ENCODE results near the gene RAET1G.
"Not testable (repeated sequence)": the region's sequence is repeated elsewhere in the genome, so short reads cannot be mapped to it uniquely, and the experiment has no call there.

The RAET1G gene

DNA sequence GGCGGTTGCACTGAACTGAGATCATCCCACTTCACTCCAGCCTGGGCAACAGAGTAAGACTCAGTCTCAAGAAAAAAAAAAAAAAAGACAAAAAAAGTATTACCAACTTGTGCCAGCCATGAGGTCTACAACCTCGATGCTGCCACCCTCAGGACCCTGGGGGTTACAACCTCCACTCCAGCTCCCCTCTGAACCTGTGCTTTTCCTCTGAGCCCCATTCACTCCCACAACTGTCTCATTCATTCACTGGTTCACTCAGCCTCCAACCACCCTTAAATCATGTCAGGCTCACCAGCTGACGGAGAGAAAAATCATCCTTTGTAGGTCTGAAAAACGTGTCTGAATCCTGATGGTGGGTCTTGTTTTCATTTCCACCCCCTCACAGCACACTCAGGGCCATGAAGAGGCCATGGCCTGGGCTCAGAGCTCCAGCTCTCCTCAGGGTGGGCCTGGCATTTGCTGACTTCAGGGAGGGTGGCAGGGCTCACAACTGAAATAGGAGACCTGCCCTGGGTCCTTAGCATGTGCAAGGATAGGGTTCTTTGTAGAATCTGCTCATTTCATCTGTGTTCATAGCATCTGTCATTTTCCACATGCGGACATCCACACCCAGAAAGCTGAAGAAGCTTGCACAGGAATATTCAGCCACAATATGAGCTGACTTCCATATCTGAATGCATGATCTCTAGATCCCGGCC lies 39.0 kb upstream of the RAET1G start:
- Mint-ChIP-seq H3K36me3 (ENCODE audit: insufficient read depth) (peaks cover 5% of the 10 kb centered on the region), H3K4me3 (no peak overlapping the region), H3K9me3 (no peaks in the 10 kb centered on the region), H3K27me3 (peaks cover 88% of the 10 kb centered on the region), H3K4me1 (peaks cover 34% of the 10 kb centered on the region), H3K27ac (ENCODE audit: low read depth) (no peak overlapping the region)
- ATAC-seq (replicated peaks; ENCODE audit: extremely low read depth, poor library complexity, severe bottlenecking): peak; percentile 22
- no peak for DNase-seq (ENCODE audit: low spot score in 2 of 2)

DNA sequence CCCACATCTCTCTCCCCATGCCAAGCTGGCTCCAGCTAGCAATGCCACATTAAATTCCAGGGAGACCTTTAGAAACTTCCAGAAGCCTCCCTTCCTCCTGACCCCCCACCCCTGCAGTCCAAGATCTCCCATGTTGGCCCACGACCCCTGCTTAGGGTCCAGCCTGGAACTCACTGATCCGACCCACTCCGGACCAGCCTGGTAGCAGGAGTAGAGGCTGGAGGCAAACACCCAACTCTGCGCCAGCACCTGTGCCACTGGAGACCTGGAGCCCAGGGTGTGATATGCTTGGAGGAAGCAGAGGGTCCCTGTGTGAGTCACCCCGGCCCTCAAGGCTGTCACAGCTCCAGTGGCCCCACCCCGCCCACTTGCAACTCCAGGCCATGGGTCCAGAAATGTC lies 37.6 kb upstream of the RAET1G start:
- ATAC-seq (replicated peaks; ENCODE audit: extremely low read depth, poor library complexity, severe bottlenecking): no peak

DNA sequence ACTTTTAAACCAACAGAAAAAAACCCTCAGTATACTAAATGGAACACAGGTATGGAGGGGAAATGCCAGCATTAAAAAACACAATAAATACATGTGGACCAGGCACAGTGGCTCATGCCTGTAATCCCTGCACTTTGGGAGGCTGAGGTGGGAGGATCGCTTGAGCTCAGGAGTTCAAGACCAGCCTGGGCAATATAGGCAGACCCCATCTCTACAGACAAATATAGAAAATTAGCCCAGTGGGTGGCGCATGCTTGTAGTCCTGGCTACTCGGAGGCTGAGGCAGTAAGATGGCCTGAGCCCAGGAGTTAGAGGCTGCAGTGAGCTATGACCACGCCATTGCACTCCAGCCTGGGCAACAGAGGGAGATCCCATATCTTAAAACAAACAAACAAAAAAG lies 36.9 kb upstream of the RAET1G start:
- H3K9me3 Mint-ChIP-seq; ATAC-seq (replicated peaks; ENCODE audit: extremely low read depth, poor library complexity, severe bottlenecking); DNase-seq (ENCODE audit: low spot score in 2 of 2); H3K36me3 Mint-ChIP-seq (ENCODE audit: insufficient read depth); H3K4me3 Mint-ChIP-seq; H3K27ac Mint-ChIP-seq (ENCODE audit: low read depth): not testable (repeated sequence)
- Mint-ChIP-seq H3K4me1 (peaks cover 33% of the 10 kb centered on the region), H3K27me3 (peaks cover 92% of the 10 kb centered on the region)

More for the DNA sequence above, 37.6 kb upstream of the RAET1G start:
- H3K4me3 Mint-ChIP-seq: no peak overlapping the region
- peaks cover 5% of the 10 kb centered on the region for H3K36me3 Mint-ChIP-seq (ENCODE audit: insufficient read depth)
- no peaks in the 10 kb centered on the region for H3K9me3 Mint-ChIP-seq
- H3K4me1 Mint-ChIP-seq: peaks cover 33% of the 10 kb centered on the region
- no peak for DNase-seq (ENCODE audit: low spot score in 2 of 2)
- peaks cover 92% of the 10 kb centered on the region for H3K27me3 Mint-ChIP-seq
- H3K27ac Mint-ChIP-seq (ENCODE audit: low read depth): no peak overlapping the region

DNA sequence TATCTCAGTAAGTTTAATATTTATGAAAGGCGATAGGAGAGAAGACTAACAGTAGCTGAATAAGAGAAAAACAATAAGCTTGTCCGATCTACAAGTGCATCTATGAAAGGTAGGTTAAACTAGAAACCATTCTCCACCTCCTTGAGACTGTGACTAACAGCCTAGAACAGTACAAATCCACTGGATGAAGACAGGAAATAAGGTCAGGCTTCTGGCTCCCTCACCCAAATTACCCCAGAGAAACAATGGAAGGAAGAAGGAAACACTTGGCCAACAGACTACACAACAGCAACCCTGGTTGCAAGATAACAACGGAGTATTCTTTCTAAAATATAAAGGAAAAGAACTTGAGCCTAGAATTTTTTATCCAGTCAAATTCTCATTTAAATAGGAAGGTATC lies 35.2 kb upstream of the RAET1G start:
- not testable (repeated sequence) for H3K4me3 Mint-ChIP-seq; H3K9me3 Mint-ChIP-seq; H3K36me3 Mint-ChIP-seq (ENCODE audit: insufficient read depth); ATAC-seq (replicated peaks; ENCODE audit: extremely low read depth, poor library complexity, severe bottlenecking); DNase-seq (ENCODE audit: low spot score in 2 of 2); H3K27ac Mint-ChIP-seq (ENCODE audit: low read depth)
- Mint-ChIP-seq H3K4me1 (peaks cover 17% of the 10 kb centered on the region), H3K27me3 (peaks cover 86% of the 10 kb centered on the region)

DNA sequence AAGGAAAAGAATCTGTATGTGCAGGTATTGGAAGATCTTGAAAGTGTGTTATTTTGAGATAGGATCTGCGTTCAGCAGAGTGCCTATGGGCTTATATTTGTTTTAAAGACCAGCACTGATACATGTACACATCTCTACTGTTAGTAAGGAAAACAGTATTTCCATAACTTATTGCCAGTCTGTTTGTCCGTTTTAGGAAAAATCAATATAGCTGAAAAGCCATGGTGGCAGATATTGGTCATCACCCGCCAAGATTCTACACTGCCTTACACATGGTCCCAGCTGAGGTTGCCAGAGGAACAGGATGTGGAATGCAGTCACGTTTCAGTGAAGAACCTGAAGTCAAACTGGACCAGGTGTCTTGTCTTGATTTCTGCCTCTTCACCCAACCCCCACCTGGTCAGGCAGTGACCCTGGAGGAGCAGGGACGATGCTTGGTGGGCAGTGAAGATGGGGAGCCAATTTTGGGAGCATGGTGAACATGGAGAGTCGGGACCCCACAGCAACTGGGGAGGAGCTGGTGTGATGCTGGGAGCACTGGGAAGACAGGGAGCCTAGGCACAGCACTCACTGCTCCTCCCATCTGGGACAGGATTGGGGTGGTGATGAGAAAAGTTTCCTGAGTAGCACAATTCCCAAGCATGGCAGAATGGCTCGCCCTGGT lies 32.9 kb upstream of the RAET1G start:
- not testable (repeated sequence) for H3K36me3 Mint-ChIP-seq (ENCODE audit: insufficient read depth); ATAC-seq (replicated peaks; ENCODE audit: extremely low read depth, poor library complexity, severe bottlenecking); H3K4me3 Mint-ChIP-seq; DNase-seq (ENCODE audit: low spot score in 2 of 2); H3K9me3 Mint-ChIP-seq; H3K27ac Mint-ChIP-seq (ENCODE audit: low read depth)
- H3K27me3 Mint-ChIP-seq: peaks cover 86% of the 10 kb centered on the region
- H3K4me1 Mint-ChIP-seq: peaks cover 13% of the 10 kb centered on the region

GRCh38 chr6:149954984-149955653 lies 32.2 kb upstream of the RAET1G start:
- peaks cover 13% of the 10 kb centered on the region for H3K4me1 Mint-ChIP-seq
- peaks cover 86% of the 10 kb centered on the region for H3K27me3 Mint-ChIP-seq
- not testable (repeated sequence) for DNase-seq (ENCODE audit: low spot score in 2 of 2); H3K27ac Mint-ChIP-seq (ENCODE audit: low read depth); ATAC-seq (replicated peaks; ENCODE audit: extremely low read depth, poor library complexity, severe bottlenecking); H3K36me3 Mint-ChIP-seq (ENCODE audit: insufficient read depth); H3K9me3 Mint-ChIP-seq
- peak overlapping the region; percentile 65 for H3K4me3 Mint-ChIP-seq

GRCh38 chr6:149954328-149954983 lies 31.5 kb upstream of the RAET1G start:
- peak; percentile 25 for ATAC-seq (replicated peaks; ENCODE audit: extremely low read depth, poor library complexity, severe bottlenecking)
- not testable (repeated sequence) for H3K4me3 Mint-ChIP-seq

DNA sequence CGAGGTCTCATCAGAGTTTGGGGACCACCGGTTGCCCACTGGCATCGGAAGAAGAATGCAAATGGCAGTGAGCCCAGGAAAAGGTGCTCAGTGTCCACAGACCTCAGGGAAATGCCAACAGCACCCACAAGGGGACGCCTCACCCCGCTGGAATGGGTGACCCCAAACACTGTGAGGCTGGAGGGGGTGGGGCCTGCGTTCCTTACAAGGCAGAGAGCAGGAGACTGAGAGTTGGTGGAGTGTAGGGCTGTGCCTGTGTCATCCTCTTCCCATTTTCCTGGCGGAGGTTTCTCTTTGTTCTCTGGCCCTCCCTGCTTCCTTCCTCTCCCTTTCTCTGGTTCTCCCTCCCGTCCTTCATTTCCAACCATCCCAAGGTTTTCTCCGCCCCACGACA lies 31.0 kb upstream of the RAET1G start:
- ATAC-seq (replicated peaks; ENCODE audit: extremely low read depth, poor library complexity, severe bottlenecking): peak; percentile 80
- DNase-seq (ENCODE audit: low spot score in 2 of 2): not testable (repeated sequence)

More at GRCh38 chr6:149954328-149954983, 31.5 kb upstream of the RAET1G start:
- H3K27ac Mint-ChIP-seq (ENCODE audit: low read depth); H3K36me3 Mint-ChIP-seq (ENCODE audit: insufficient read depth); DNase-seq (ENCODE audit: low spot score in 2 of 2); H3K9me3 Mint-ChIP-seq: not testable (repeated sequence)
- Mint-ChIP-seq H3K27me3 (peaks cover 86% of the 10 kb centered on the region), H3K4me1 (peaks cover 13% of the 10 kb centered on the region)

DNA sequence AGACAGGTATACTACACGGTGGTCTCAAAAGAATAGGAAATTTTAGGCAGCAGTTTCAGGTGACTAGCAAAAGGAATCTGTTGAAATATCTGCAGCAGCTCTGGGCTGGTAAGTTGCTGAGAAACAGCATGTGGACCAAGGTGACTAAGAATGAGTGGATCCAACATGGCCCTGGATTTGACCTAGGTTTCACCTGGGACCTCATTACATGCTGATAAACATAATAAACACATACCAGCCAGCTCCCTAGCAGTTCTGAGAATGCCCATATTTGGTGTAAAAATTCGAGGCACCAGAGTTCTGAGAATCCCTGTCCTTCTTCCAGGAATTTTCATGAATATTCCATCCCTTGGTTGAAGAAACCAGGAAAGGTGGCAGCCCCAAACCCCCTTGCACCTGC lies 30.5 kb upstream of the RAET1G start:
- DNase-seq (ENCODE audit: low spot score in 2 of 2); H3K27ac Mint-ChIP-seq (ENCODE audit: low read depth); ATAC-seq (replicated peaks; ENCODE audit: extremely low read depth, poor library complexity, severe bottlenecking); H3K4me3 Mint-ChIP-seq; H3K36me3 Mint-ChIP-seq (ENCODE audit: insufficient read depth); H3K9me3 Mint-ChIP-seq: not testable (repeated sequence)
- Mint-ChIP-seq H3K27me3 (peaks cover 81% of the 10 kb centered on the region), H3K4me1 (peaks cover 13% of the 10 kb centered on the region)

More for the DNA sequence above, 31.0 kb upstream of the RAET1G start:
- H3K27me3 Mint-ChIP-seq: peaks cover 86% of the 10 kb centered on the region
- H3K27ac Mint-ChIP-seq (ENCODE audit: low read depth); H3K36me3 Mint-ChIP-seq (ENCODE audit: insufficient read depth); H3K9me3 Mint-ChIP-seq; H3K4me3 Mint-ChIP-seq: not testable (repeated sequence)
- peaks cover 13% of the 10 kb centered on the region for H3K4me1 Mint-ChIP-seq

DNA sequence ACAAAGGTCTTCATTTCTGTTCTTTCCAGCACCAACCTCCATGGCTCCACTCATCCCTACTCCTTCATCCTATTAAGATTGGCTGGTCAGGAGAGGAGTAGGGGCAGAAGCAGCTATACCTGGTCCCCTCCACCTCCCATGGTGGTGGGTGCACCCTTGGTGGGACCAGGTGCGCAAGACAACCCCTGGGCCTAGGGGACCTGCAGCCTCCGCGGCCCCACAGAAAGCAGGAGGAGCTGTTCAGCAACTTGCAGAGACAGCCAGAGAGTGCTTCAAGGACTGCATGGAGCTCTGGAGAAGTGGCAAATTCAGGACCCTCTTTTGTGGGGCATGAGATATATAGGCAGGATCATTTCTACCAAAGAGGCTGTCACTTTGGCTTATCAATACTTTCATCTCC lies 28.7 kb upstream of the RAET1G start:
- Mint-ChIP-seq H3K9me3 (no peaks in the 10 kb centered on the region), H3K4me3 (no peak overlapping the region), H3K36me3 (ENCODE audit: insufficient read depth) (peaks cover under 1% of the 10 kb centered on the region), H3K4me1 (peaks cover 13% of the 10 kb centered on the region), H3K27me3 (peaks cover 82% of the 10 kb centered on the region), H3K27ac (ENCODE audit: low read depth) (no peak overlapping the region)
- no peak for ATAC-seq (replicated peaks; ENCODE audit: extremely low read depth, poor library complexity, severe bottlenecking)
- DNase-seq (ENCODE audit: low spot score in 2 of 2): peak in 1 of 2 donors; percentile 11

- DNase-seq (ENCODE audit: low spot score in 2 of 2): peak in 1 of 2 donors; percentile 7
- Mint-ChIP-seq H3K4me3 (no peak overlapping the region), H3K4me1 (peaks cover 13% of the 10 kb centered on the region), H3K9me3 (no peaks in the 10 kb centered on the region), H3K36me3 (ENCODE audit: insufficient read depth) (peaks cover 1% of the 10 kb centered on the region), H3K27me3 (peaks cover 77% of the 10 kb centered on the region), H3K27ac (ENCODE audit: low read depth) (no peak overlapping the region)
- no peak for ATAC-seq (replicated peaks; ENCODE audit: extremely low read depth, poor library complexity, severe bottlenecking)
Observed at GRCh38 chr6:149951096-149951495, 28.2 kb upstream of the RAET1G start.

DNA sequence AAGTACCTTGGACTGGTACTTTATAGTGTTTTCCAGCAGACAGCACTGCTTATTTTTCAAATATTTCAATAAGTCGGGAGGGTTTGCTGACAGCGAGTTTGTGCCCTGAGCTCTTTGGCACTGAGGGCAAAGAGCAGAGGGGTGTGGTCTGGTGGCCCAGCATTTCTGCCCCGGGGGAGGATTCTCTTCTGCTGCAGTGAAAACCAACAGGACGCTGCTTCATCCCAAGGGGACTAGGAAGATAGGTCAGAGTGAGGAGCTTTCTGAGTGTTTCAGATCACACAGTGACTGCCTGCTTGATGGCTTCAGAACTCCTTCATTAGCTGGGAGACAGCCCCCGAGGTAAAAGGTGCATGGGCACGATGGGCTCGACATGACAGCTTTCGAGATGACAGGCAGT lies 27.5 kb upstream of the RAET1G start:
- no peak for ATAC-seq (replicated peaks; ENCODE audit: extremely low read depth, poor library complexity, severe bottlenecking)
- no peaks in the 10 kb centered on the region for H3K9me3 Mint-ChIP-seq
- DNase-seq (ENCODE audit: low spot score in 2 of 2): peak in 1 of 2 donors; percentile 2
- H3K27ac Mint-ChIP-seq (ENCODE audit: low read depth): no peak overlapping the region
- peaks cover 7% of the 10 kb centered on the region for H3K4me1 Mint-ChIP-seq
- H3K4me3 Mint-ChIP-seq: no peak overlapping the region
- peaks cover 70% of the 10 kb centered on the region for H3K27me3 Mint-ChIP-seq
- H3K36me3 Mint-ChIP-seq (ENCODE audit: insufficient read depth): peaks cover 1% of the 10 kb centered on the region
